Endometrial microvascular endothelial cells (primary cell): ENCODE measurements around the gene SLC10A4. TPM values are rescaled to one million over a fixed set of nuclear protein-coding genes. Genes with fewer than 3 reads are reported as not detected.

ENCODE experiments used
- total RNA-seq: library from RNA; depleted of rRNA; stranded (reverse); fragments of >200 nt; gene quantifications from one replicate; pipeline ENCODE4 v1.2.3, GENCODE V29; 2015; ENCODE audit errors: inconsistent ontology term

SLC10A4 gene
- total RNA-seq, 1 donor from 2014 or later = not detected

Other genes with a start within 250 kb of the SLC10A4 start
- gene TEC, start 213.5 kb upstream of the SLC10A4 start, total RNA-seq = 0.74 TPM
- 67.3 TPM for gene SLAIN2, start 141.8 kb upstream of the SLC10A4 start, total RNA-seq
- not detected for gene ZAR1, start 6.9 kb downstream of the SLC10A4 start, total RNA-seq